Smooth muscle cell (in vitro differentiated cells): ENCODE results near the gene AGAP3. TPM values are rescaled to one million over a fixed set of nuclear protein-coding genes. Genes with fewer than 3 reads are reported as not detected.

Source experiments
- DNase-seq: peaks from one replicate; lab custom pipeline; 2025; ENCODE audit not compliant: unreplicated experiment; lab: John Stamatoyannopoulos, UW
- H2AFZ ChIP-seq: fragments of 200-600 bp; sonication (generic); 2 replicates; pipeline ENCODE4 v1.6.0; 2016; ENCODE audit warnings: antibody characterized with exemption, low read depth, mild to moderate bottlenecking
- H3F3A ChIP-seq: fragments of 200-600 bp; sonication (generic); 2 replicates; pipeline ENCODE4 v1.6.0; 2017; ENCODE audit warnings: antibody characterized with exemption, low read depth
- H3K27ac ChIP-seq: fragments of 200-600 bp; sonication (generic); 2 replicates; pipeline ENCODE4 v1.5.1; 2016; ENCODE audit warnings: low read depth, mild to moderate bottlenecking
- H3K27me3 ChIP-seq: fragments of 200-600 bp; sonication (generic); 2 replicates; pipeline ENCODE4 v1.6.1; 2016; ENCODE audit warnings: low read depth, mild to moderate bottlenecking
- H3K36me3 ChIP-seq: fragments of 200-600 bp; sonication (generic); 2 replicates; pipeline ENCODE4 v1.5.1; 2016; ENCODE audit warnings: low read depth
- H3K4me1 ChIP-seq: fragments of 200-600 bp; sonication (generic); 2 replicates; pipeline ENCODE4 v1.5.1; 2016; ENCODE audit warnings: low read depth
- H3K4me2 ChIP-seq: fragments of 200-600 bp; sonication (generic); 2 replicates; pipeline ENCODE4 v1.6.0; 2016; ENCODE audit warnings: mild to moderate bottlenecking
- H3K4me3 ChIP-seq: fragments of 200-600 bp; sonication (generic); 2 replicates; pipeline ENCODE4 v1.5.1; 2016; ENCODE audit warnings: mild to moderate bottlenecking
- H3K79me2 ChIP-seq: fragments of 200-600 bp; sonication (generic); 2 replicates; pipeline ENCODE4 v1.6.0; 2016; ENCODE audit warnings: low read depth, mild to moderate bottlenecking
- H3K9ac ChIP-seq: fragments of 200-600 bp; sonication (generic); 2 replicates; pipeline ENCODE4 v1.6.0; 2016; ENCODE audit warnings: low read depth
- H3K9me3 ChIP-seq: fragments of 200-600 bp; sonication (generic); replicated peaks from 2 replicates; pipeline ENCODE4 v1.5.1; 2016; ENCODE audit warnings: low read depth
- H4K20me1 ChIP-seq: fragments of 200-600 bp; sonication (generic); 2 replicates; pipeline ENCODE4 v1.6.0; 2016; ENCODE audit warnings: low read depth
- WGBS: methylation state at CpG from one replicate; pipeline ENCODE4 v1.1.7; 2016; ENCODE audit warnings: low lambda C conversion rate; 5-methylcytosine and 5-hydroxymethylcytosine counted together
- polyA plus RNA-seq: library from polyadenylated mRNA; unstranded; fragments of >200 nt; fragmentation: Nextera tagmentation; extraction: Ambion mirVana; gene quantifications from 2 replicates; pipeline ENCODE4 v1.2.1, GENCODE V29; 2016
- total RNA-seq: library from RNA; depleted of rRNA; stranded (reverse); fragments of >200 nt; gene quantifications from 2 replicates; pipeline ENCODE4 v1.2.3, GENCODE V29; 2014
- TF ChIP-seq, protein P1 (sequence below): fragments of 200-600 bp; sonication (generic); IDR thresholded peaks from 2 replicates; pipeline ENCODE4 v1.5.1; 2017; ENCODE audit warnings: borderline replicate concordance, mild to moderate bottlenecking, antibody characterized with exemption; ENCODE audit not compliant: insufficient read depth, poor library complexity, severe bottlenecking

The AGAP3 gene
- total and polyA plus RNA-seq, 2 experiments from 2014 or later = 29.8 to 51.4 TPM

DNA sequence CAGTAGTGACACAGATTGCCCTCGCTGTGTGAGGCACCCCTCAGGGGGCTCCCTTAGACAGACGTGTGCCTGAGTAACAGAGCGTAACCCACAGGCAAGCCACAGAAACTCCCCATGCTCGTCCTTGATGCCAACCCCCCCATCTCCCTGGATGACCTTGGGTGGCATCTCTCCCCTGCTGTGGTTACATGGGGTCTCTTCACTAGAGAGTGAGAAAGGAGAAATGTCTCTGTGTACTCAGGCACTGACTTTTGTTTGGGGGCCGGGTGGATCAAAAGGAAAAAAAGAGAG, 101.9 kb downstream of the AGAP3 start:
- no peaks in the 10 kb centered on the region for H3K36me3 ChIP-seq
- no peaks in the 10 kb centered on the region for H3K9me3 ChIP-seq
- 72% methylated on average over 5 of the region's 5 CpGs for WGBS
- peaks cover 7% of the 10 kb centered on the region for H3K27me3 ChIP-seq
- H3K79me2 ChIP-seq = no peaks in the 10 kb centered on the region
- no peak overlapping the region for H3K27ac ChIP-seq
- no peak overlapping the region for H3K4me3 ChIP-seq
- DNase-seq = no peak
- no peak overlapping the region for H3K9ac ChIP-seq
- H3K4me1 ChIP-seq = no peaks in the 10 kb centered on the region
- H4K20me1 ChIP-seq = no peaks in the 10 kb centered on the region
- H3F3A ChIP-seq = no peaks in the 10 kb centered on the region
- no peak overlapping the region for H2AFZ ChIP-seq
- TF ChIP-seq, protein P1, sequence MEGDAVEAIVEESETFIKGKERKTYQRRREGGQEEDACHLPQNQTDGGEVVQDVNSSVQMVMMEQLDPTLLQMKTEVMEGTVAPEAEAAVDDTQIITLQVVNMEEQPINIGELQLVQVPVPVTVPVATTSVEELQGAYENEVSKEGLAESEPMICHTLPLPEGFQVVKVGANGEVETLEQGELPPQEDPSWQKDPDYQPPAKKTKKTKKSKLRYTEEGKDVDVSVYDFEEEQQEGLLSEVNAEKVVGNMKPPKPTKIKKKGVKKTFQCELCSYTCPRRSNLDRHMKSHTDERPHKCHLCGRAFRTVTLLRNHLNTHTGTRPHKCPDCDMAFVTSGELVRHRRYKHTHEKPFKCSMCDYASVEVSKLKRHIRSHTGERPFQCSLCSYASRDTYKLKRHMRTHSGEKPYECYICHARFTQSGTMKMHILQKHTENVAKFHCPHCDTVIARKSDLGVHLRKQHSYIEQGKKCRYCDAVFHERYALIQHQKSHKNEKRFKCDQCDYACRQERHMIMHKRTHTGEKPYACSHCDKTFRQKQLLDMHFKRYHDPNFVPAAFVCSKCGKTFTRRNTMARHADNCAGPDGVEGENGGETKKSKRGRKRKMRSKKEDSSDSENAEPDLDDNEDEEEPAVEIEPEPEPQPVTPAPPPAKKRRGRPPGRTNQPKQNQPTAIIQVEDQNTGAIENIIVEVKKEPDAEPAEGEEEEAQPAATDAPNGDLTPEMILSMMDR = no peak
- no peak overlapping the region for H3K4me2 ChIP-seq

- H3K4me3 ChIP-seq = no peak overlapping the region
- WGBS = 76% methylated on average over 4 of the region's 4 CpGs
These were observed 102.8 kb downstream of the AGAP3 start for GRCh38 chr7:151189038-151189437.

GRCh38 chr7:151191544-151191943, 105.3 kb downstream of the AGAP3 start:
- H3K4me3 ChIP-seq = no peak overlapping the region
- TF ChIP-seq, protein P1 = no peak
- H2AFZ ChIP-seq = no peak overlapping the region
- no peaks in the 10 kb centered on the region for H3K4me1 ChIP-seq
- no peaks in the 10 kb centered on the region for H3F3A ChIP-seq
- no peak for DNase-seq
- H4K20me1 ChIP-seq = no peaks in the 10 kb centered on the region
- H3K27ac ChIP-seq = no peak overlapping the region
- H3K79me2 ChIP-seq = no peaks in the 10 kb centered on the region
- H3K9ac ChIP-seq = no peak overlapping the region
- H3K9me3 ChIP-seq = no peaks in the 10 kb centered on the region
- WGBS = 84% methylated on average over 12 of the region's 12 CpGs
- H3K4me2 ChIP-seq = no peak overlapping the region
- no peaks in the 10 kb centered on the region for H3K36me3 ChIP-seq
- peaks cover 24% of the 10 kb centered on the region for H3K27me3 ChIP-seq

More at GRCh38 chr7:151189038-151189437, 102.8 kb downstream of the AGAP3 start:
- Histone ChIP-seq H2AFZ (no peak overlapping the region), H3K27ac (no peak overlapping the region), H4K20me1 (no peaks in the 10 kb centered on the region), H3F3A (no peaks in the 10 kb centered on the region), H3K4me2 (no peak overlapping the region), H3K79me2 (no peaks in the 10 kb centered on the region), H3K36me3 (no peaks in the 10 kb centered on the region), H3K9me3 (no peaks in the 10 kb centered on the region), H3K9ac (no peak overlapping the region), H3K4me1 (no peaks in the 10 kb centered on the region), H3K27me3 (peaks cover 7% of the 10 kb centered on the region)
- no peak for DNase-seq
- TF ChIP-seq, protein P1 = no peak

GRCh38 chr7:151192002-151192539, 105.8 kb downstream of the AGAP3 start:
- H3K4me3 ChIP-seq = no peak overlapping the region
- H3K36me3 ChIP-seq = no peaks in the 10 kb centered on the region
- no peak overlapping the region for H3K9ac ChIP-seq
- H3K27me3 ChIP-seq = peaks cover 29% of the 10 kb centered on the region
- no peaks in the 10 kb centered on the region for H3K9me3 ChIP-seq
- H3K27ac ChIP-seq = no peak overlapping the region
- H3K79me2 ChIP-seq = no peaks in the 10 kb centered on the region
- TF ChIP-seq, protein P1 = no peak
- no peaks in the 10 kb centered on the region for H4K20me1 ChIP-seq
- no peak overlapping the region for H2AFZ ChIP-seq
- DNase-seq = no peak
- 97% methylated on average over 22 of the region's 23 CpGs for WGBS
- no peaks in the 10 kb centered on the region for H3K4me1 ChIP-seq
- H3F3A ChIP-seq = no peaks in the 10 kb centered on the region
- no peak overlapping the region for H3K4me2 ChIP-seq
